K562 (cell line): ENCODE measurements around the gene NUP205. TPM values are rescaled to one million over a fixed set of nuclear protein-coding genes. Genes with fewer than 3 reads are reported as not detected.

ENCODE experiments used
- FOXA3 ChIP-seq, 2 experiments: fragments of 450-650 bp in 1 of 2; sonication (generic) in 1 of 2; formaldehyde crosslinking; IDR thresholded peaks in 1 of 2; conservative IDR thresholded peaks in 1 of 2; 2 replicates each; pipeline versions ENCODE4 v1.4.0 to v1.8.0; 2020 to 2022; ENCODE audit warnings: mild to moderate bottlenecking in 2 of 2, missing genetic modification reagents in 1 of 2
- GABPA ChIP-seq: fragments of 200-800 bp; sonication (Bioruptor generic); conservative IDR thresholded peaks from 2 replicates; pipeline ENCODE4 v1.6.1; 2016; ENCODE audit warnings: low read depth, missing genetic modification characterization, missing compliant biosample characterization
- KLF6 ChIP-seq: fragments of 250-450 bp; sonication (Bioruptor Pico); IDR thresholded peaks from 2 replicates; pipeline ENCODE4 v1.4.0; 2020; ENCODE audit warnings: mild to moderate bottlenecking, moderate library complexity, borderline replicate concordance
- MXI1 ChIP-seq: IDR thresholded peaks from 2 replicates; pipeline ENCODE4 v1.6.1; 2011; ENCODE audit warnings: low read depth, mild to moderate bottlenecking, improper control_type of control experiment, low read length
- NFATC3 ChIP-seq: fragments of 450-650 bp; IDR thresholded peaks from 2 replicates; pipeline ENCODE4 v1.6.1; 2017; ENCODE audit warnings: mild to moderate bottlenecking
- NONO ChIP-seq, 2 experiments: fragments of 200-400 bp in 1 of 2; fragments of 450-650 bp in 1 of 2; formaldehyde crosslinking in 1 of 2; IDR thresholded peaks; 2 replicates each; pipeline ENCODE4 v1.6.1; 2017; ENCODE audit warnings: low read depth in 2 of 2, mild to moderate bottlenecking in 2 of 2, moderate library complexity in 2 of 2, low read length in 1 of 2
- RFX5 ChIP-seq: IDR thresholded peaks from 2 replicates; pipeline ENCODE4 v1.6.1; 2011; ENCODE audit warnings: low read depth, mild to moderate bottlenecking, improper control_type of control experiment, low read length
- SAFB ChIP-seq: fragments of 200-400 bp; formaldehyde crosslinking; IDR thresholded peaks from 2 replicates; pipeline ENCODE4 v1.6.1; 2017; ENCODE audit warnings: low read depth, low read length, borderline replicate concordance
- SOX6 ChIP-seq: fragments of 450-650 bp; IDR thresholded peaks from 2 replicates; pipeline ENCODE4 v1.6.1; 2014; ENCODE audit warnings: mild to moderate bottlenecking
- TCF7 ChIP-seq: sonication (generic); IDR thresholded peaks from 2 replicates; pipeline ENCODE4 v1.6.1; 2016; ENCODE audit warnings: antibody characterized with exemption, borderline replicate concordance
- TEAD1 ChIP-seq, 2 experiments: fragments of 450-650 bp in 1 of 2; sonication (generic) in 1 of 2; formaldehyde crosslinking; IDR thresholded peaks; 2 replicates each; pipeline versions ENCODE4 v1.4.0 to v1.8.0; 2020 to 2022; ENCODE audit warnings: mild to moderate bottlenecking in 2 of 2, missing genetic modification reagents in 1 of 2
- TRIM24 ChIP-seq, 2 experiments: fragments of 450-650 bp; IDR thresholded peaks; 2 replicates each; pipeline ENCODE4 v1.6.1; 2016
- ZC3H11A ChIP-seq: IDR thresholded peaks from 2 replicates; pipeline ENCODE4 v1.6.1; 2012; ENCODE audit warnings: low read depth, low read length, improper control_type of control experiment
- ZNF134 ChIP-seq: fragments of 250-450 bp; sonication (Bioruptor Pico); conservative IDR thresholded peaks from 2 replicates; pipeline ENCODE4 v1.4.0; 2020
- ZNF316 ChIP-seq: fragments of 450-650 bp; IDR thresholded peaks from 2 replicates; pipeline ENCODE4 v1.6.1; 2016
- ZNF507 ChIP-seq: conservative IDR thresholded peaks from 2 replicates; pipeline ENCODE4 v1.6.1; 2017; ENCODE audit warnings: missing genetic modification characterization, missing compliant biosample characterization
- ZZZ3 ChIP-seq: fragments of 450-650 bp; IDR thresholded peaks from 2 replicates; pipeline ENCODE4 v1.6.1; 2016; ENCODE audit warnings: antibody characterized with exemption, mild to moderate bottlenecking, moderate library complexity
- polyA plus RNA-seq, 8 experiments: library from polyadenylated mRNA; depleted of rRNA in 4 of 8; stranded (reverse) in 5 of 8; unstranded in 3 of 8; fragments of >200 nt; fragmentation: Nextera tagmentation in 2 of 8; fragmentation: Illumina TruSeq in 1 of 8; extraction: Ambion mirVana in 2 of 8; extraction: Trizol in 1 of 8; gene quantifications; 2 replicates each; pipeline versions ENCODE4 v1.2.1 to v1.2.3, GENCODE V29; 2011 to 2014; ENCODE audit warnings: inconsistent platforms in 1 of 8, missing spikeins in 1 of 8
- total RNA-seq, 7 experiments: library from RNA; depleted of rRNA in 6 of 7; stranded (reverse); fragments of >200 nt in 6 of 7; fragmentation: Illumina TruSeq in 2 of 7; extraction: Trizol in 2 of 7; gene quantifications; 2 replicates each; pipeline versions ENCODE4 v1.2.1 to v1.2.3, GENCODE V29; 2011 to 2021; ENCODE audit warnings: low replicate concordance in 1 of 7
- TF ChIP-seq, protein P1 (sequence below): IDR thresholded peaks from 2 replicates; pipeline ENCODE4 v1.6.1; 2014; ENCODE audit warnings: antibody characterized with exemption
- TF ChIP-seq, protein P2 (sequence below): fragments of 150-350 bp; IDR thresholded peaks from 2 replicates; pipeline ENCODE4 v1.6.1; 2014; ENCODE audit warnings: low read depth, mild to moderate bottlenecking, low read length, borderline replicate concordance
- TF ChIP-seq, protein P3 (sequence below): fragments of 200-800 bp; sonication (Bioruptor generic); IDR thresholded peaks from 2 replicates; pipeline ENCODE4 v1.6.1; 2016; ENCODE audit warnings: missing genetic modification characterization, missing compliant biosample characterization

The NUP205 gene
- total and polyA plus RNA-seq, 9 of the 15 experiments (the other 6 are each of a cell fraction or from before 2014, with no cell fraction given): 101 to 282 (median 193) TPM

DNA sequence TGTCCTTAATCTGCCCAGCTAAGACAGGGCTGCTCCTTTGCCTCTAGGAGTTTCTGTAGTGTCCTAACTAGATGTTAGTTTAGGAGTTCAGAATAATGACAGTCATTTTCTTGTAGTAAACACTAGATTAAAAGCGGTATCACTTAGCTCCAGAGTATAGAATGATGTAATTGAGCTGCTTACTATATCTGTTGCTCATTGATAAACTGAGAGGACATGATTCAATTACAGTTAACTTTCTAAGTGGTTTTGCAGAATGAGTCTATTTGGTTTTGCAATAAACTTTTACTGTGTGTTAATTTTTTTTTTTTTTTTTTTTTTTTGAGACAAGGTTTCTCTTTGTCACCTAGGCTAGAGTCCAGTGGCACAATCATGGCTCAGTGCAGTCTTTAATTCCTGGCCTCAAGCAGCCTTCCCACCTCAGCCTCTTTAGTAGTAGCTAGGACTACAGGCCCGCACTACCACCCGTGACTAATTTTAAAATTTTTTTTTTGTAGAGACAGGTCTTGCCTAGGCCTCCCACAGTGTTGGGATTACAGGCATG, 106.4 kb downstream of the NUP205 start (continued):
- TF ChIP-seq NONO (IDR thresholded peaks at IDR 0.05; ENCODE audit: low read depth in 2 of 2, low read length in 1 of 2) (no peak; a peak in 1 of 4 replicates), ZC3H11A (no peak), TCF7 (no peak), SOX6 (peak; percentile 91), NFATC3 (peak; percentile 68; the same call in 1 of the 2 replicates), ZNF134 (0 out of 2 replicates have a peak, but pooled peaks have one; percentile 34), ZZZ3 (no peak), TEAD1 (CRISPR knock-in tag; IDR thresholded peaks at IDR 0.05) (no peak), TRIM24 (IDR thresholded peaks at IDR 0.05) (peak; percentile 90 to 95), KLF6 (CRISPR knock-in tag) (no peak), SAFB (no peak), MXI1 (no peak), ZNF507 (tag) (no peak), FOXA3 (CRISPR knock-in tag; conservative IDR thresholded peaks at IDR 0.05 in 1 of 2, IDR thresholded peaks at IDR 0.05 in 1 of 2) (peak in 1 of 2 experiments; percentile 39; a peak in 2 of 4 replicates), ZNF316 (peak; percentile 78), GABPA (tag) (no peak), RFX5 (no peak)
- TF ChIP-seq, protein P1, sequence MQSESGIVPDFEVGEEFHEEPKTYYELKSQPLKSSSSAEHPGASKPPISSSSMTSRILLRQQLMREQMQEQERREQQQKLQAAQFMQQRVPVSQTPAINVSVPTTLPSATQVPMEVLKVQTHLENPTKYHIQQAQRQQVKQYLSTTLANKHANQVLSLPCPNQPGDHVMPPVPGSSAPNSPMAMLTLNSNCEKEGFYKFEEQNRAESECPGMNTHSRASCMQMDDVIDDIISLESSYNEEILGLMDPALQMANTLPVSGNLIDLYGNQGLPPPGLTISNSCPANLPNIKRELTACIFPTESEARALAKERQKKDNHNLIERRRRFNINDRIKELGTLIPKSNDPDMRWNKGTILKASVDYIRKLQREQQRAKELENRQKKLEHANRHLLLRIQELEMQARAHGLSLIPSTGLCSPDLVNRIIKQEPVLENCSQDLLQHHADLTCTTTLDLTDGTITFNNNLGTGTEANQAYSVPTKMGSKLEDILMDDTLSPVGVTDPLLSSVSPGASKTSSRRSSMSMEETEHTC: no peak
- TF ChIP-seq, protein P2, sequence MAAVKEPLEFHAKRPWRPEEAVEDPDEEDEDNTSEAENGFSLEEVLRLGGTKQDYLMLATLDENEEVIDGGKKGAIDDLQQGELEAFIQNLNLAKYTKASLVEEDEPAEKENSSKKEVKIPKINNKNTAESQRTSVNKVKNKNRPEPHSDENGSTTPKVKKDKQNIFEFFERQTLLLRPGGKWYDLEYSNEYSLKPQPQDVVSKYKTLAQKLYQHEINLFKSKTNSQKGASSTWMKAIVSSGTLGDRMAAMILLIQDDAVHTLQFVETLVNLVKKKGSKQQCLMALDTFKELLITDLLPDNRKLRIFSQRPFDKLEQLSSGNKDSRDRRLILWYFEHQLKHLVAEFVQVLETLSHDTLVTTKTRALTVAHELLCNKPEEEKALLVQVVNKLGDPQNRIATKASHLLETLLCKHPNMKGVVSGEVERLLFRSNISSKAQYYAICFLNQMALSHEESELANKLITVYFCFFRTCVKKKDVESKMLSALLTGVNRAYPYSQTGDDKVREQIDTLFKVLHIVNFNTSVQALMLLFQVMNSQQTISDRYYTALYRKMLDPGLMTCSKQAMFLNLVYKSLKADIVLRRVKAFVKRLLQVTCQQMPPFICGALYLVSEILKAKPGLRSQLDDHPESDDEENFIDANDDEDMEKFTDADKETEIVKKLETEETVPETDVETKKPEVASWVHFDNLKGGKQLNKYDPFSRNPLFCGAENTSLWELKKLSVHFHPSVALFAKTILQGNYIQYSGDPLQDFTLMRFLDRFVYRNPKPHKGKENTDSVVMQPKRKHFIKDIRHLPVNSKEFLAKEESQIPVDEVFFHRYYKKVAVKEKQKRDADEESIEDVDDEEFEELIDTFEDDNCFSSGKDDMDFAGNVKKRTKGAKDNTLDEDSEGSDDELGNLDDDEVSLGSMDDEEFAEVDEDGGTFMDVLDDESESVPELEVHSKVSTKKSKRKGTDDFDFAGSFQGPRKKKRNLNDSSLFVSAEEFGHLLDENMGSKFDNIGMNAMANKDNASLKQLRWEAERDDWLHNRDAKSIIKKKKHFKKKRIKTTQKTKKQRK: no peak
- TF ChIP-seq, protein P3, sequence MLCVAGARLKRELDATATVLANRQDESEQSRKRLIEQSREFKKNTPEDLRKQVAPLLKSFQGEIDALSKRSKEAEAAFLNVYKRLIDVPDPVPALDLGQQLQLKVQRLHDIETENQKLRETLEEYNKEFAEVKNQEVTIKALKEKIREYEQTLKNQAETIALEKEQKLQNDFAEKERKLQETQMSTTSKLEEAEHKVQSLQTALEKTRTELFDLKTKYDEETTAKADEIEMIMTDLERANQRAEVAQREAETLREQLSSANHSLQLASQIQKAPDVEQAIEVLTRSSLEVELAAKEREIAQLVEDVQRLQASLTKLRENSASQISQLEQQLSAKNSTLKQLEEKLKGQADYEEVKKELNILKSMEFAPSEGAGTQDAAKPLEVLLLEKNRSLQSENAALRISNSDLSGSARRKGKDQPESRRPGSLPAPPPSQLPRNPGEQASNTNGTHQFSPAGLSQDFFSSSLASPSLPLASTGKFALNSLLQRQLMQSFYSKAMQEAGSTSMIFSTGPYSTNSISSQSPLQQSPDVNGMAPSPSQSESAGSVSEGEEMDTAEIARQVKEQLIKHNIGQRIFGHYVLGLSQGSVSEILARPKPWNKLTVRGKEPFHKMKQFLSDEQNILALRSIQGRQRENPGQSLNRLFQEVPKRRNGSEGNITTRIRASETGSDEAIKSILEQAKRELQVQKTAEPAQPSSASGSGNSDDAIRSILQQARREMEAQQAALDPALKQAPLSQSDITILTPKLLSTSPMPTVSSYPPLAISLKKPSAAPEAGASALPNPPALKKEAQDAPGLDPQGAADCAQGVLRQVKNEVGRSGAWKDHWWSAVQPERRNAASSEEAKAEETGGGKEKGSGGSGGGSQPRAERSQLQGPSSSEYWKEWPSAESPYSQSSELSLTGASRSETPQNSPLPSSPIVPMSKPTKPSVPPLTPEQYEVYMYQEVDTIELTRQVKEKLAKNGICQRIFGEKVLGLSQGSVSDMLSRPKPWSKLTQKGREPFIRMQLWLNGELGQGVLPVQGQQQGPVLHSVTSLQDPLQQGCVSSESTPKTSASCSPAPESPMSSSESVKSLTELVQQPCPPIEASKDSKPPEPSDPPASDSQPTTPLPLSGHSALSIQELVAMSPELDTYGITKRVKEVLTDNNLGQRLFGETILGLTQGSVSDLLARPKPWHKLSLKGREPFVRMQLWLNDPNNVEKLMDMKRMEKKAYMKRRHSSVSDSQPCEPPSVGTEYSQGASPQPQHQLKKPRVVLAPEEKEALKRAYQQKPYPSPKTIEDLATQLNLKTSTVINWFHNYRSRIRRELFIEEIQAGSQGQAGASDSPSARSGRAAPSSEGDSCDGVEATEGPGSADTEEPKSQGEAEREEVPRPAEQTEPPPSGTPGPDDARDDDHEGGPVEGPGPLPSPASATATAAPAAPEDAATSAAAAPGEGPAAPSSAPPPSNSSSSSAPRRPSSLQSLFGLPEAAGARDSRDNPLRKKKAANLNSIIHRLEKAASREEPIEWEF (CRISPR knock-in tag): no peak
